ENCODE measurements around the gene SUSD6.

DNA sequence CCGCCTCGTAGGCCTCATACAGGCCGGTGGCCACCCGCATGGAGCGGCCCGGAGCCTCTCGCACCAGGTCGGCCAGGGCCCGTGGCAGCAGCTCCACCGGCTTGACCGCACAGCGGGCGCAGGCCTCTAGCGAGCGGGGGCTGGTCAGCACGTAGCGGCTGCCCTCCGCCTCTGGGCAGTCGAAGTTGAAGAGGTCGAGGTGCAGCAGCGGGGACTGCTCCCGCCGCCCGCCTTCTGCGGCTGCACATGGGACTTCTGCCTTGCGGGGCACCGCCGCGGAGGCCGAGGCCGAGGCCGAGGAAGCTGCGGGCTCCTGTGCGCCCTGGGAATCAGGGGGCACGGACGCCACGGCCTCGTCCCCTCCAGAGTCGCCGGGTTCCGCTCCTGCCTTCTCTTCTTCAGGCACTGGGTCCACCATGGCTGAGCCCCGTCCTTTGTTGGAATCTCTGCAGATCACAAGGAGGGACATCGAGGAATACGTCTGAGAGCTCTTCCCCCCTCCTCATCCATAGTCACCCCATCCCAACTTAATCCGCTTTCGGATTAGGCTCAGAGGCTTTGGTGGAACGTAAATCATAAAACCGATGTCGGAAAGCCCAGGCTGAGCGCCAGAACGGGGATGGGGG, 38.1 kb upstream of the SUSD6 start:
- TF ChIP-seq CTCF (conservative IDR thresholded peaks at IDR 0.05) (no peak), EZH2 (IDR thresholded peaks at IDR 0.05; ENCODE audit: low read depth) (no peak)

Data from PC-9 (cell line).